Stimulated activated naive CD8-positive, alpha-beta T cell treated with anti-CD3 and anti-CD28 coated beads, Interleukin-15, Interleukin-2, amounts not matched to agents 100 ng/mL and 50 ng/mL, for 24 hours (primary cell): ENCODE results near the gene GAB4.
"Not testable (repeated sequence)": the region's sequence is repeated elsewhere in the genome, so short reads cannot be mapped to it uniquely, and the experiment has no call there.

ENCODE experiments used
- H3K27ac Mint-ChIP-seq: one replicate; pipeline ENCODE4 v1.8.0; 2021; ENCODE audit warnings: mild to moderate bottlenecking, mixed read lengths
- H3K27me3 Mint-ChIP-seq: one replicate; pipeline ENCODE4 v1.8.0; 2021; ENCODE audit warnings: mixed read lengths
- H3K36me3 Mint-ChIP-seq: one replicate; pipeline ENCODE4 v1.8.0; 2021; ENCODE audit warnings: low read depth, mixed read lengths
- H3K4me1 Mint-ChIP-seq: one replicate; pipeline ENCODE4 v1.8.0; 2021; ENCODE audit warnings: low read depth, mixed read lengths
- H3K4me3 Mint-ChIP-seq: one replicate; pipeline ENCODE4 v1.8.0; 2021; ENCODE audit warnings: mild to moderate bottlenecking, mixed read lengths
- H3K9me3 Mint-ChIP-seq: one replicate; pipeline ENCODE4 v1.8.0; 2021; ENCODE audit warnings: mixed read lengths

The GAB4 gene

DNA sequence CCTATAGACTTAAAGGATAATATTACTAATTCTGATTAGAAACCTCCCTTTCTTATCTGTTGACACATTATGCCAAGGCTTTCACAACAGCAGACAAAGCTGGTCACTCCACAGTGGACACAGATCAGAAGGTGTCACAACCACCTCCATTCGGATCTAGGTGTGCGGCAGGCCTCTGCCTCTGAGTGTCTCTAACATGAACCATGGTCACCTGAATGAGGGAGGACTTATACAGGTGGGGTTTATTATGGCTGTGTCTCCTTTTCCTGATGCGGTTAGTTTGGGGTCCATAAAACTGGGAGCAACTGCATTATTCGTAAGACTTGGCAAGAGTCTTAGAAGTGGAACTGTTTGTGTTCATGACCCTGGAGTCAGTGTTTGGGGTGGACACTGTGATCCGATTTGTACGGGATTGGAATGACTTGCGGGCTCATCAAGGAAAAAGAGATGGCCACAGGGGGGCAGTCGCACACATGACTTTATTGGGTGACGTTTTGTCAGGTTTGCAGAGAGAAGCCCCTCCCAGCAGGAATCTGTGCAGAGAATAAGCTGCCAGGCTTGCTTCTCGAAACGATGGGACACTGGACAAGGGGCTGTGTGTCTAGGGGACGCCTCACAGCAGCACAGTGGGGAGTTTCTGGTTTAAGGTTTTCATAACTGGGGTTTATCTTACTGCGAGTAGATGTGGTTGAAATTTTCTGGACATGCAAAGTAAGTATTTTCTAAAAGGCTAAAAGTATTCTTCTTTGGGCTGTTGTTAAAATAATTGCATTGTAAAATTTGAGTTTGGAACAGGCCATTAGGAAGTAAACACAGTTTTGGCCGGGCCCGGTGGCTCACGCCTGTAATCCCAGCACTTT, 90.6 kb downstream of the GAB4 start:
- Mint-ChIP-seq H3K4me1 (peaks cover 3% of the 10 kb centered on the region), H3K27ac (no peak overlapping the region)

GRCh38 chr22:16915701-16916100, 92.3 kb downstream of the GAB4 start:
- Mint-ChIP-seq H3K36me3 (no peaks in the 10 kb centered on the region), H3K9me3 (no peaks in the 10 kb centered on the region), H3K27ac (no peak overlapping the region), H3K4me1 (no peaks in the 10 kb centered on the region), H3K4me3 (no peak overlapping the region), H3K27me3 (peaks cover 12% of the 10 kb centered on the region)

More for the DNA sequence above, 90.6 kb downstream of the GAB4 start:
- no peak overlapping the region for H3K4me3 Mint-ChIP-seq
- H3K9me3 Mint-ChIP-seq: no peaks in the 10 kb centered on the region
- peaks cover 15% of the 10 kb centered on the region for H3K27me3 Mint-ChIP-seq
- H3K36me3 Mint-ChIP-seq: no peaks in the 10 kb centered on the region

DNA sequence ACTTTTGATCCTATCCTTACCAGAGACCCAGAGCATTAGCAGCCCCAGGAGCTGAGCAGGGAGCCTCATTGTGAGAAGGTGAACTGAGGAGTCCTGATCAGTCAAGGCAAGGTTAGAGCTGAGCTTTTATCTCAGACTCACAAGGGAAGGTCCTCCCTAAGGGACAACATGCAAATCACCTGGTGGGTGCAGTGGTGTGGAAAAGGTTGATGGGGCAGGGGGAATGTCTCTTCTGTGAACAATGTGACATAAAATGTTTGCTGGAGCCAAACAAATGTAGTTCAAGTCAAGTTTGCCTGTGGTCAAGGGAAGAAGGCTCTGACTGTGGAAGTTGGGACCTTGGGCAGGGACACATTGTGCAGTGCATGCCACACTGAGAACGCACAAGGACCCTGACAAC, 93.1 kb downstream of the GAB4 start:
- not testable (repeated sequence) for H3K27ac Mint-ChIP-seq, H3K4me1 Mint-ChIP-seq, H3K36me3 Mint-ChIP-seq, H3K4me3 Mint-ChIP-seq, H3K9me3 Mint-ChIP-seq
- H3K27me3 Mint-ChIP-seq: peaks cover 12% of the 10 kb centered on the region

GRCh38 chr22:16914006-16914405, 94.0 kb downstream of the GAB4 start:
- Mint-ChIP-seq H3K36me3 (no peaks in the 10 kb centered on the region), H3K4me1 (no peaks in the 10 kb centered on the region), H3K4me3 (no peak overlapping the region), H3K9me3 (no peaks in the 10 kb centered on the region), H3K27ac (no peak overlapping the region), H3K27me3 (peaks cover 17% of the 10 kb centered on the region)

DNA sequence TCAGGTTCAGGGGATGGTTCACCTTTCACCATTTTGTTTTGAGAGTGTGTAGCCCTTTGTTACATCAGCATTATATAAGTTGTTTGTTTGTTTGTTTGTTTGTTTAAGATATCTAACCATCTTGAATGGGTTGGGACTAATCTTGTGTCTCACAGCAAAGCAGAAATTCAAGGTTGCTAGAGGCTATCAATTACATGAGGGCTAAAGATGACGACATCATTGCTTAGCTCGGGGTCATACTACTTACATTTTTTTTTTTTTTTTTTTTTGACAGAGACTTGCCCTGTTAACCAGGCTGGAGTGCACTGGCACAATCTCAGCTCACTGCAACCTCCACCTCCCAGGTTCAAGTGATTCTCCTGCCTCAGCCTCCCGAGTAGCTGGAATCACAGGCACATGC, 95.7 kb downstream of the GAB4 start:
- Mint-ChIP-seq H3K9me3 (no peaks in the 10 kb centered on the region), H3K27me3 (peaks cover 20% of the 10 kb centered on the region), H3K27ac (no peak overlapping the region), H3K36me3 (no peaks in the 10 kb centered on the region), H3K4me3 (no peak overlapping the region), H3K4me1 (no peaks in the 10 kb centered on the region)
